ENCODE results near the gene CBR4. TPM values are rescaled to one million over a fixed set of nuclear protein-coding genes. Genes with fewer than 3 reads are reported as not detected.
"Not testable (repeated sequence)": the region's sequence is repeated elsewhere in the genome, so short reads cannot be mapped to it uniquely, and the experiment has no call there.

The CBR4 gene
- total RNA-seq, 4 donors from 2014 or later: 9.3 to 15.8 (median 12.4) TPM

- intact Hi-C loops (cut with DNase I): no loop called here
- Histone ChIP-seq H3K4me1 (no peaks in the 10 kb centered on the region), H3K27ac (replicated peaks in 1 of 4) (no peak overlapping the region), H3K27me3 (no peaks in the 10 kb centered on the region), H3K36me3 (peaks cover 6 to 27% (median 17%) of the 10 kb centered on the region in 4 donors), H3K9me3 (no peaks in the 10 kb centered on the region), H3K4me3 (no peak overlapping the region)
- DNase-seq (ENCODE audit: extremely low spot score): no peak
- 91% methylated on average over 4 of the region's 4 CpGs for WGBS
- no peak for TF ChIP-seq POLR2A (IDR thresholded peaks at IDR 0.05; ENCODE audit: low read depth)
- no peak for TF ChIP-seq CTCF (IDR thresholded peaks at IDR 0.05)
- no peak for TF ChIP-seq POLR2AphosphoS5 (IDR thresholded peaks at IDR 0.05)
- no peak for TF ChIP-seq EP300 (IDR thresholded peaks at IDR 0.05)
These were observed 37.5 kb downstream of the CBR4 start for GRCh38 chr4:168972596-168972995.

GRCh38 chr4:168960716-168961115 lies 49.3 kb downstream of the CBR4 start:
- WGBS: 96% methylated on average over 5 of the region's 5 CpGs
- H3K4me1 ChIP-seq: no peaks in the 10 kb centered on the region

GRCh38 chr4:168955674-168956073 lies 54.4 kb downstream of the CBR4 start:
- H3K4me3 ChIP-seq: no peak overlapping the region
- no peaks in the 10 kb centered on the region for H3K27me3 ChIP-seq
- TF ChIP-seq CTCF (IDR thresholded peaks at IDR 0.05) (no peak), EP300 (IDR thresholded peaks at IDR 0.05) (no peak)
- no peak overlapping the region for H3K27ac ChIP-seq (replicated peaks in 1 of 4)
- WGBS: 80% methylated on average over 2 of the region's 2 CpGs
- intact Hi-C loops (cut with DNase I): no loop called here
- DNase-seq (ENCODE audit: extremely low spot score): no peak
- no peaks in the 10 kb centered on the region for H3K36me3 ChIP-seq
- H3K9me3 ChIP-seq: no peaks in the 10 kb centered on the region
- peaks cover 0 to 6% (median 0%) of the 10 kb centered on the region in 4 donors for H3K4me1 ChIP-seq

More at GRCh38 chr4:168960716-168961115, 49.3 kb downstream of the CBR4 start:
- Histone ChIP-seq H3K27ac (replicated peaks in 1 of 4) (no peak overlapping the region), H3K4me3 (no peak overlapping the region), H3K27me3 (no peaks in the 10 kb centered on the region), H3K36me3 (no peaks in the 10 kb centered on the region), H3K9me3 (no peaks in the 10 kb centered on the region)
- no peak for DNase-seq (ENCODE audit: extremely low spot score)
- intact Hi-C loops (cut with DNase I): no loop called here
- TF ChIP-seq CTCF (IDR thresholded peaks at IDR 0.05): no peak
- no peak for TF ChIP-seq POLR2A (IDR thresholded peaks at IDR 0.05; ENCODE audit: low read depth)
- TF ChIP-seq POLR2AphosphoS5 (IDR thresholded peaks at IDR 0.05): no peak
- no peak for TF ChIP-seq EP300 (IDR thresholded peaks at IDR 0.05)

- DNase-seq (ENCODE audit: extremely low spot score); H3K4me1 ChIP-seq; H3K27me3 ChIP-seq; H3K4me3 ChIP-seq; H3K9me3 ChIP-seq; H3K36me3 ChIP-seq; H3K27ac ChIP-seq (replicated peaks in 1 of 4); intact Hi-C loops (cut with DNase I): not testable (repeated sequence)
- 93% methylated on average over 3 of the region's 3 CpGs for WGBS
These were observed 57.2 kb downstream of the CBR4 start for GRCh38 chr4:168952821-168953246.

GRCh38 chr4:168945291-168945690 lies 64.8 kb downstream of the CBR4 start:
- no peak overlapping the region for H3K27ac ChIP-seq (replicated peaks in 1 of 4)
- WGBS: 51% methylated on average over 2 of the region's 2 CpGs
- TF ChIP-seq CTCF (IDR thresholded peaks at IDR 0.05) (no peak), POLR2A (IDR thresholded peaks at IDR 0.05; ENCODE audit: low read depth) (no peak), POLR2AphosphoS5 (IDR thresholded peaks at IDR 0.05) (no peak), EP300 (IDR thresholded peaks at IDR 0.05) (no peak)
- H3K36me3 ChIP-seq: no peaks in the 10 kb centered on the region
- no peak overlapping the region for H3K4me3 ChIP-seq
- DNase-seq (ENCODE audit: extremely low spot score): no peak
- no peaks in the 10 kb centered on the region for H3K27me3 ChIP-seq
- no peaks in the 10 kb centered on the region for H3K4me1 ChIP-seq
- no peaks in the 10 kb centered on the region for H3K9me3 ChIP-seq
- intact Hi-C loops (cut with DNase I): loop anchor here (10.0 kb wide), 1 partner anchor 430 kb away; no protein-coding TSS in a partner anchor
